Endothelial cell of umbilical vein (primary cell): ENCODE measurements around the gene FAM222A. TPM values are rescaled to one million over a fixed set of nuclear protein-coding genes. Genes with fewer than 3 reads are reported as not detected.

Experiments
- BruUV-seq: library from RNA; stranded (reverse); fragments of 400-500 nt; replicated peaks from 2 replicates; lab custom pipeline; 2021; lab: Mats Ljungman, UMichigan
- CTCF ChIA-PET: fragments of 300-600, 350-600 bp; sonication (Branson Sonifier 250); formaldehyde crosslinking; loops from one replicate; lab custom pipeline; 2021; ENCODE audit warnings: antibody characterized with exemption, inconsistent platforms; lab: Charles Lee
- POLR2A ChIA-PET: fragments of 300-600, 350-600 bp; sonication (Branson Sonifier 250); formaldehyde crosslinking; loops from one replicate; lab custom pipeline; 2021; ENCODE audit warnings: antibody characterized with exemption, inconsistent platforms; lab: Charles Lee
- DNase-seq: peaks from one replicate; pipeline ENCODE4 v3.0.0-alpha.2; 2011; ENCODE audit warnings: low read depth, low spot score
- FAIRE-seq: peaks from 2 replicates; lab custom pipeline; 2011; peaks lifted over from hg19 to GRCh38; lab: Jason Lieb, UNC
- H2AFZ ChIP-seq: 2 replicates; pipeline ENCODE4 v1.6.0; 2012; ENCODE audit warnings: low read depth, low read length, control low read depth, inconsistent platforms
- H3K27ac ChIP-seq: 2 replicates; pipeline ENCODE4 v1.5.1; 2011; ENCODE audit warnings: low read depth, mild to moderate bottlenecking, control low read depth, low read length, moderate library complexity; ENCODE audit not compliant: insufficient read depth
- H3K27me3 ChIP-seq, 2 experiments: 2 replicates each; pipeline versions ENCODE4 v1.6.0 to v1.6.1; 2011; ENCODE audit warnings: low read length in 2 of 2, mixed read lengths in 1 of 2; ENCODE audit not compliant: control insufficient read depth in 2 of 2, insufficient read depth in 2 of 2
- H3K36me3 ChIP-seq, 2 experiments: 2 replicates in 1 of 2; 3 replicates in 1 of 2; pipeline ENCODE4 v1.5.1; 2011; ENCODE audit warnings: low read length in 2 of 2, mild to moderate bottlenecking in 1 of 2, moderate library complexity in 1 of 2; ENCODE audit not compliant: control insufficient read depth in 2 of 2, insufficient read depth in 2 of 2; ENCODE audit errors: extremely low read depth in 1 of 2
- H3K4me1 ChIP-seq: 3 replicates; pipeline ENCODE4 v1.5.1; 2011; ENCODE audit warnings: mild to moderate bottlenecking, low read length; ENCODE audit not compliant: control insufficient read depth, insufficient read depth; ENCODE audit errors: extremely low read depth
- H3K4me2 ChIP-seq: 2 replicates; pipeline ENCODE4 v1.6.1; 2011; ENCODE audit warnings: low read length, control low read depth, mixed read lengths; ENCODE audit not compliant: insufficient read depth
- H3K4me3 ChIP-seq, 3 experiments: fragments of 200-600 bp in 1 of 3; sonication (generic), shearing (Covaris generic) in 1 of 3; replicated peaks in 1 of 3; 2 replicates each; pipeline ENCODE4 v1.5.1; 2011 to 2016; ENCODE audit warnings: control low read depth in 3 of 3, low read length in 3 of 3, mild to moderate bottlenecking in 2 of 3, inconsistent platforms in 1 of 3, low read depth in 1 of 3, moderate library complexity in 1 of 3; ENCODE audit not compliant: insufficient read depth in 1 of 3
- H3K79me2 ChIP-seq: 2 replicates; pipeline ENCODE4 v1.6.0; 2012; ENCODE audit warnings: low read length, inconsistent platforms; ENCODE audit not compliant: control insufficient read depth, insufficient read depth
- H3K9ac ChIP-seq: replicated peaks from 2 replicates; pipeline ENCODE3; 2011; ENCODE audit warnings: low read length, control low read depth; ENCODE audit not compliant: insufficient read depth; ENCODE audit errors: extremely low read depth
- H3K9me1 ChIP-seq: replicated peaks from 3 replicates; pipeline ENCODE4 v1.6.0; 2011; ENCODE audit warnings: mild to moderate bottlenecking, low read length; ENCODE audit not compliant: control insufficient read depth, insufficient read depth; ENCODE audit errors: extremely low read depth
- H3K9me3 ChIP-seq: replicated peaks from 2 replicates; pipeline ENCODE4 v1.5.1; 2012; ENCODE audit warnings: low read length, inconsistent platforms; ENCODE audit not compliant: control insufficient read depth, insufficient read depth
- H4K20me1 ChIP-seq: replicated peaks from 2 replicates; pipeline ENCODE3; 2011; ENCODE audit warnings: mild to moderate bottlenecking, low read length; ENCODE audit not compliant: control insufficient read depth, insufficient read depth; ENCODE audit errors: extremely low read depth
- EZH2 ChIP-seq: IDR thresholded peaks from 2 replicates; pipeline ENCODE4 v1.6.1; 2012; ENCODE audit warnings: borderline replicate concordance, low read depth, mild to moderate bottlenecking, moderate library complexity, low read length, inconsistent platforms; ENCODE audit not compliant: severe bottlenecking
- FOS ChIP-seq: IDR thresholded peaks from 2 replicates; pipeline ENCODE4 v1.6.1; 2011; ENCODE audit warnings: mild to moderate bottlenecking, low read length, moderate library complexity, borderline replicate concordance; ENCODE audit not compliant: insufficient read depth
- GATA2 ChIP-seq: IDR thresholded peaks from 2 replicates; pipeline ENCODE4 v1.7.0; 2011; ENCODE audit warnings: low read depth, mild to moderate bottlenecking, moderate library complexity, mixed read lengths, low read length; ENCODE audit not compliant: insufficient read length, insufficient read depth
- JUN ChIP-seq: IDR thresholded peaks from 2 replicates; pipeline ENCODE4 v1.6.1; 2011; ENCODE audit warnings: borderline replicate concordance, low read depth; ENCODE audit not compliant: insufficient read length, insufficient read depth
- MYC ChIP-seq: IDR thresholded peaks from one replicate; pipeline ENCODE4 v1.6.1; 2011; ENCODE audit warnings: mild to moderate bottlenecking, low read depth, low read length
- POLR2A ChIP-seq: IDR thresholded peaks from 2 replicates; pipeline ENCODE4 v1.6.1; 2012; ENCODE audit warnings: low read depth, mild to moderate bottlenecking, control low read depth, low read length
- POLR2AphosphoS5 ChIP-seq: IDR thresholded peaks from 2 replicates; pipeline ENCODE4 v1.6.1; 2012; ENCODE audit warnings: low read depth, mild to moderate bottlenecking, control low read depth, low read length, moderate library complexity; ENCODE audit not compliant: insufficient read depth
- dilution Hi-C: fragments of 300-500 bp; cut with MboI; formaldehyde crosslinking; loops from one replicate; pipeline ENCODE4 v1.15.0; 2019; ENCODE audit warnings: low sequenced_read_pairs; ENCODE audit not compliant: extremely low pct_ligation_motif_present
- intact Hi-C: fragments of 100-400 bp; cut with micrococcal nuclease; formaldehyde crosslinking; loops from one replicate; pipeline ENCODE4 v1.10.0; 2022
- polyA plus RNA-seq, 4 experiments: library from polyadenylated mRNA; depleted of rRNA in 3 of 4; stranded (reverse) in 3 of 4; unstranded in 1 of 4; fragments of >200 nt; gene quantifications; 2 replicates each; pipeline versions ENCODE4 v1.2.1 to v1.2.3, GENCODE V29; 2011 to 2012; ENCODE audit warnings: missing spikeins in 1 of 4
- total RNA-seq: library from RNA; stranded (reverse); gene quantifications from 2 replicates; pipeline ENCODE4 v1.2.3, GENCODE V29; 2021
- TF ChIP-seq, protein P1 (sequence below), 2 donors: IDR thresholded peaks; 1 replicate in 1 of 2; 2 replicates in 1 of 2; pipeline ENCODE4 v1.5.1; 2011; ENCODE audit warnings: low read length in 2 of 2, mild to moderate bottlenecking in 2 of 2, moderate library complexity in 2 of 2, control low read depth in 1 of 2, inconsistent platforms in 1 of 2, low read depth in 1 of 2; ENCODE audit not compliant: insufficient read depth in 1 of 2; ENCODE audit errors: extremely low read depth in 1 of 2
- TF ChIP-seq, protein P2 (sequence below): IDR thresholded peaks from 2 replicates; pipeline ENCODE4 v1.6.1; 2011; ENCODE audit not compliant: insufficient read depth, insufficient read length

Gene FAM222A
- total and polyA plus RNA-seq, 2 donors (not counting 3 experiments of a cell fraction or from before 2014, with no cell fraction given): 0.62 to 1.7 TPM

DNA sequence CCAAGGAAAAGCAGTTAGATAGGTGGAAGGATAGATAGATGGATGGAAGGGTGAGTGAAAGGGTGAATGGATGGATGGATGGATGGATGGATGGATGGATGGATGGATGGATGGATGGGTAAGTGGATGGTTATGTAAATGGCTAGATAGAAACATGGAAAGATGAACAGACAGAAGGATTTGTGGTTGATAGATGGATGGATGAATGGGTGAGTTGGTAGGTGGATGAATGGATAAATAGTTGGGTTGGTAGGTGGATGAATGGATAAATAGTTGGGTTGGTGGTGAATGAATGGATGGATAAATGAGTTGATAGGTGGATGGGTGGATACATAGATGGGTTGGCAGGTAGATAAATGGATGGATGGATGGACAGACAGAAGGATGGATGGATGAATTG is 30.3 kb upstream of the FAM222A start:
- H3K27me3 ChIP-seq: peaks cover 6 to 13% of the 10 kb centered on the region in 2 experiments
- H3K9ac ChIP-seq: no peak overlapping the region
- no peaks in the 10 kb centered on the region for H3K36me3 ChIP-seq
- ChIA-PET CTCF (no interaction called here), POLR2A (no interaction called here)
- no peaks in the 10 kb centered on the region for H3K79me2 ChIP-seq
- no peak overlapping the region for H3K4me3 ChIP-seq
- H4K20me1 ChIP-seq: no peaks in the 10 kb centered on the region
- H3K4me2 ChIP-seq: no peak overlapping the region
- no peaks in the 10 kb centered on the region for H3K4me1 ChIP-seq
- H3K9me3 ChIP-seq: no peaks in the 10 kb centered on the region
- no peak for TF ChIP-seq EZH2
- DNase-seq (no peak), FAIRE-seq (no peak)
- no peak overlapping the region for H3K27ac ChIP-seq
- BruUV-seq: no TSS peak
- no peaks in the 10 kb centered on the region for H3K9me1 ChIP-seq
- intact Hi-C loops (no loop called here), dilution Hi-C loops (no loop called here)
- no peak overlapping the region for H2AFZ ChIP-seq

GRCh38 chr12:109685574-109686447 is 27.8 kb upstream of the FAM222A start:
- Histone ChIP-seq H3K27me3 (peaks cover 3% of the 10 kb centered on the region in 2 experiments), H3K36me3 (no peaks in the 10 kb centered on the region), H3K9me1 (no peaks in the 10 kb centered on the region), H3K79me2 (no peaks in the 10 kb centered on the region), H3K27ac (no peak overlapping the region), H3K4me3 (no peak overlapping the region), H2AFZ (no peak overlapping the region), H4K20me1 (no peaks in the 10 kb centered on the region), H3K4me1 (no peaks in the 10 kb centered on the region), H3K9me3 (no peaks in the 10 kb centered on the region), H3K4me2 (no peak overlapping the region), H3K9ac (no peak overlapping the region)
- ChIA-PET POLR2A (interaction anchor here (0.6 kb wide), 1 partner anchor 1575 kb away, joined by 3 read pairs; no protein-coding TSS in a partner anchor), CTCF (no interaction called here)
- DNase-seq: no peak
- dilution Hi-C loops (no loop called here), intact Hi-C loops (no loop called here)
- FAIRE-seq: no peak
- TF ChIP-seq POLR2AphosphoS5 (no peak), GATA2 (no peak), EZH2 (no peak), FOS (no peak), MYC (no peak), POLR2A (no peak), JUN (no peak)
- TF ChIP-seq, protein P1, sequence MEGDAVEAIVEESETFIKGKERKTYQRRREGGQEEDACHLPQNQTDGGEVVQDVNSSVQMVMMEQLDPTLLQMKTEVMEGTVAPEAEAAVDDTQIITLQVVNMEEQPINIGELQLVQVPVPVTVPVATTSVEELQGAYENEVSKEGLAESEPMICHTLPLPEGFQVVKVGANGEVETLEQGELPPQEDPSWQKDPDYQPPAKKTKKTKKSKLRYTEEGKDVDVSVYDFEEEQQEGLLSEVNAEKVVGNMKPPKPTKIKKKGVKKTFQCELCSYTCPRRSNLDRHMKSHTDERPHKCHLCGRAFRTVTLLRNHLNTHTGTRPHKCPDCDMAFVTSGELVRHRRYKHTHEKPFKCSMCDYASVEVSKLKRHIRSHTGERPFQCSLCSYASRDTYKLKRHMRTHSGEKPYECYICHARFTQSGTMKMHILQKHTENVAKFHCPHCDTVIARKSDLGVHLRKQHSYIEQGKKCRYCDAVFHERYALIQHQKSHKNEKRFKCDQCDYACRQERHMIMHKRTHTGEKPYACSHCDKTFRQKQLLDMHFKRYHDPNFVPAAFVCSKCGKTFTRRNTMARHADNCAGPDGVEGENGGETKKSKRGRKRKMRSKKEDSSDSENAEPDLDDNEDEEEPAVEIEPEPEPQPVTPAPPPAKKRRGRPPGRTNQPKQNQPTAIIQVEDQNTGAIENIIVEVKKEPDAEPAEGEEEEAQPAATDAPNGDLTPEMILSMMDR (IDR thresholded peaks at IDR 0.05; ENCODE audit: extremely low read depth in 1 of 2, insufficient read depth in 1 of 2, low read depth in 1 of 2, low read length in 2 of 2): no peak
- TF ChIP-seq, protein P2, sequence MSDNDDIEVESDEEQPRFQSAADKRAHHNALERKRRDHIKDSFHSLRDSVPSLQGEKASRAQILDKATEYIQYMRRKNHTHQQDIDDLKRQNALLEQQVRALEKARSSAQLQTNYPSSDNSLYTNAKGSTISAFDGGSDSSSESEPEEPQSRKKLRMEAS: no peak
- no TSS peak for BruUV-seq
